ENCODE data around the gene MAN2C1.

- no peak for TF ChIP-seq CTCF (IDR thresholded peaks at IDR 0.05)
- TF ChIP-seq EZH2 (IDR thresholded peaks at IDR 0.05; ENCODE audit: borderline replicate concordance, insufficient read depth, low read depth, low read length, poor library complexity, severe bottlenecking): no peak
Observed at GRCh38 chr15:75364881-75365280, 3.5 kb downstream of the MAN2C1 start.

Measured in B cell (primary cell).